ENCODE data around the gene ZBTB34. TPM values are rescaled to one million over a fixed set of nuclear protein-coding genes. Genes with fewer than 3 reads are reported as not detected.

ZBTB34 gene
- total RNA-seq, 5 donors from 2014 or later (not counting 1 experiment from before 2014, with no cell fraction given): 5.4 to 8.7 (median 7.9) TPM

DNA sequence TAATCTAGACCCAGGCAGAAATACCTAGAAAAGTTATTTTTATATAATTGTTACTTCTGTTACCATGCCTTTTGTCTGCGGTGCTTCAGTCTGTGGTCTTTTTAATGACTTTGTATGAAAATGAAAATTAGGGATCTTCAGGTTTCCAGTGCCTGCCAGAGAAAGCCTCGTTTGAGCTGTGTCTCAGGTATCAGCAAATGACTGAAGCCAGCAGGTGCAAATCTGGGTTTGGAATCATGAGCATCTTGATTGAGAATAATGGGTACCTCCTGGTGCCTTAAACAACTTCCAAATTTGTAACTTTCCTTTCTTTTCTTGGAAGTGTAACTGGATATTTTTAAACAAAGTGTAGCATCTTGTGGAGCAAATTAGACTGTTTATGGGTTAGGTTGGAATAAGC is 4.3 kb downstream of the ZBTB34 start:
- peaks cover 31% of the 10 kb centered on the region for H3K36me3 Mint-ChIP-seq
- POLR2A ChIA-PET: no interaction called here

DNA sequence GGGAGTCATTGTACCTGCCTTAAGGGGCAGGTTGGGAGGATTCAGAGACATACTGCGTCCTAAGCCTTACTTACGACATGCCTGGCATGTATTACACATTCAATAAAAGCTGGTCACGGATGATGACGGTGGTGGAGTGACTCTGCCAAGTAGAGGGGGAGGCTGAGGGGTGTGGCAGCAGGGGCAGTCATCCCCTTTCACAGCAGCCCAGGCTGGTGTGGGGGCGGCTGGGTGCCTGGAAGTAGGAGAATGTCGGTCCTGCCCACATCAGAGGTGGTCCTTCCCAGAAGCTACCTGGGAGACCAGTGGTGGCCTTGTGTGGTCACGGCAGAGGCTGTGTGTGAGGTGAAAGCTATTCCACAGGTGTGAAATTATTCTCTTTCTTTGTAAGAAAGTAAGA is 8.9 kb downstream of the ZBTB34 start:
- Mint-ChIP-seq H3K27ac (peak overlapping the region in 1 of 2 donors; percentile 63), H3K27me3 (no peaks in the 10 kb centered on the region), H3K9me3 (no peaks in the 10 kb centered on the region), H3K36me3 (peaks cover 31% of the 10 kb centered on the region), H3K4me1 (peaks cover 32 to 35% (median 32%) of the 10 kb centered on the region in 3 donors), H3K4me3 (no peak overlapping the region)
- Histone ChIP-seq H3K27ac (ENCODE audit: low read length) (no peak overlapping the region), H3K4me3 (ENCODE audit: control insufficient read depth in 1 of 2, extremely low read depth in 1 of 2, low read length in 1 of 2) (no peak overlapping the region), H3K4me1 (ENCODE audit: control insufficient read depth in 1 of 2, extremely low read depth in 1 of 2, insufficient read depth in 2 of 2, low read length in 2 of 2) (peaks cover 2 to 6% of the 10 kb centered on the region in 2 experiments), H3K36me3 (ENCODE audit: control insufficient read depth in 2 of 2, extremely low read depth in 1 of 2, insufficient read depth in 1 of 2, low read length in 1 of 2) (peaks cover 0 to 8% of the 10 kb centered on the region in 2 donors), H3K9me3 (no peaks in the 10 kb centered on the region), H3K27me3 (replicated peaks in 1 of 2; ENCODE audit: control insufficient read depth in 2 of 2, extremely low read depth in 1 of 2, insufficient read depth in 2 of 2, low read length in 1 of 2) (no peaks in the 10 kb centered on the region)
- DNase-seq (no peak), ATAC-seq (replicated peaks in 1 of 4) (no peak)
- WGBS (ENCODE audit: insufficient coverage): 71% methylated on average over 1 of the region's 7 CpGs
- POLR2A ChIA-PET: no interaction called here
- CTCF ChIA-PET: no interaction called here

More for the DNA sequence above, 4.3 kb downstream of the ZBTB34 start:
- Histone ChIP-seq H3K27ac (ENCODE audit: low read length) (no peak overlapping the region), H3K9me3 (no peaks in the 10 kb centered on the region), H3K4me3 (ENCODE audit: control insufficient read depth in 1 of 2, extremely low read depth in 1 of 2, low read length in 1 of 2) (no peak overlapping the region), H3K36me3 (ENCODE audit: control insufficient read depth in 2 of 2, extremely low read depth in 1 of 2, insufficient read depth in 1 of 2, low read length in 1 of 2) (peaks cover 0 to 13% of the 10 kb centered on the region in 2 donors), H3K27me3 (replicated peaks in 1 of 2; ENCODE audit: control insufficient read depth in 2 of 2, extremely low read depth in 1 of 2, insufficient read depth in 2 of 2, low read length in 1 of 2) (no peaks in the 10 kb centered on the region), H3K4me1 (ENCODE audit: control insufficient read depth in 1 of 2, extremely low read depth in 1 of 2, insufficient read depth in 2 of 2, low read length in 2 of 2) (peaks cover 9 to 28% of the 10 kb centered on the region in 2 experiments)
- peaks cover 41 to 53% (median 52%) of the 10 kb centered on the region in 3 donors for H3K4me1 Mint-ChIP-seq
- no peaks in the 10 kb centered on the region for H3K27me3 Mint-ChIP-seq
- WGBS (ENCODE audit: insufficient coverage): no CpG with 5 or more reads among the region's 2 CpGs
- no peak for DNase-seq
- CTCF ChIA-PET: interaction anchor here in 1 of 2 donors (0.6 kb wide), 1 partner anchor 93 kb away, joined by 3 read pairs; no protein-coding TSS in a partner anchor
- no peaks in the 10 kb centered on the region for H3K9me3 Mint-ChIP-seq
- H3K4me3 Mint-ChIP-seq: no peak overlapping the region
- no peak for ATAC-seq (replicated peaks in 1 of 4)
- no peak overlapping the region for H3K27ac Mint-ChIP-seq

DNA sequence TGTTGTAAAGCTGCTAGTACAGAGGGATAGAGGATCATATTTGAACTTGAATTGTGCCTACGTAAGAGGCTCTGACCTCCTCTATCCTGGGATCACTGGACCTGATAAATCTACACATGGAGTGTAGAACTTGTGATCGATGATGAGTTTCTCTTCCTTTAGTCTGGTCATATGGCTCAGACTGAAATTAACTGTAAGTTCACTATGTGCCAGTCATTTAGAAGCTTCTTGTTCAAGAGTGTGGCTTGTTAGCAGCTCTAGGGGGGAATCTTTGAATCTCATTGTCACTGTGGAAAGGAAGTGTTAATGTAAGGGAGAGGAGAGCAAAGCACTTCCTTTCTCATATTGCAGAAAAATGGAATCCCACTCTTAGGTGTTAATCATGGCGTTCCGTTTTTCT is 12.1 kb downstream of the ZBTB34 start:
- WGBS (ENCODE audit: insufficient coverage): no CpG with 5 or more reads among the region's 4 CpGs
- H3K9me3 Mint-ChIP-seq: no peaks in the 10 kb centered on the region
- peaks cover 10% of the 10 kb centered on the region for H3K36me3 Mint-ChIP-seq
- Histone ChIP-seq H3K27ac (ENCODE audit: low read length) (no peak overlapping the region), H3K27me3 (replicated peaks in 1 of 2; ENCODE audit: control insufficient read depth in 2 of 2, extremely low read depth in 1 of 2, insufficient read depth in 2 of 2, low read length in 1 of 2) (no peaks in the 10 kb centered on the region), H3K36me3 (ENCODE audit: control insufficient read depth in 2 of 2, extremely low read depth in 1 of 2, insufficient read depth in 1 of 2, low read length in 1 of 2) (peaks cover 0 to 8% of the 10 kb centered on the region in 2 donors), H3K4me3 (ENCODE audit: control insufficient read depth in 1 of 2, extremely low read depth in 1 of 2, low read length in 1 of 2) (no peak overlapping the region), H3K4me1 (ENCODE audit: control insufficient read depth in 1 of 2, extremely low read depth in 1 of 2, insufficient read depth in 2 of 2, low read length in 2 of 2) (peaks cover 2 to 8% of the 10 kb centered on the region in 2 experiments), H3K9me3 (no peaks in the 10 kb centered on the region)
- ATAC-seq (replicated peaks in 1 of 4) (no peak), DNase-seq (no peak)
- no peaks in the 10 kb centered on the region for H3K27me3 Mint-ChIP-seq
- peak overlapping the region in 1 of 2 donors; percentile 40 for H3K27ac Mint-ChIP-seq
- ChIA-PET POLR2A (no interaction called here), CTCF (interaction anchor here in 1 of 2 donors (1.2 kb wide), 1 partner anchor 14 kb away, joined by 3 read pairs; no protein-coding TSS in a partner anchor)
- H3K4me3 Mint-ChIP-seq: no peak overlapping the region
- H3K4me1 Mint-ChIP-seq: peaks cover 42 to 48% (median 47%) of the 10 kb centered on the region in 3 donors

DNA sequence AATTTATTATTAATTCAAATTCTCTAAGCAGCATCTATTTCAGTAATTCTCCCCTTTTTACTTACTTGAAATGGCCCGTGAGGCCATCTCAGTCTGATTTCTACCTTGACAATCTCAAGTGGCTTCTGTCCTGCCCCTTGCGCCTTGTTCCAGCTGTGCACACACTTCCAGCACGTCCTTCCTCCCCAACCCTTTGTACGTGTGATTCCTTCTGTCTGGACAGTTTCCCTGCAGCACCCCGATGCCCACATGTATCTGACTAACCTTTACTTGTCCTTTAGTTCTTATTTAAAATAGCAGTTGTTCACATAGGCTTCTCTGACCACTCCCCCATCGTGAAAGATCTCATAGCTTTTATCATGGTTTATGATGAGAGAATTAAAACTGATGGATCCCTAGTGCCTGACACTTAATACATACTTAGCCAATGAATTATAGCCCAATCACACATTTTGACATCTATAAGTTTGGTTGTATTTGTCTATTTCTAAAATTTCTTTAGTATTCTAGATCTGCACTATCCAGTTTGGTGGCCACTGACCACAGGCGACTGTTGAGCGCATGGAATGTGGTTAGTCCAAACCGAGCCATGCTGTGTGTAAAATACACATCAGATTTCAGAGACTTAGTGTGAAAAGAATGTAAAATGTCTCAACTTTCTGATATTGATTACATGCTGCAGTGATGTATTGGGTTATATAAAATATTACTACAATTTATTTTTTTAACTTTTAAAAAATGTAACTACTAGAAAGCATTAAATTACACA is 14.3 kb downstream of the ZBTB34 start:
- CTCF ChIA-PET: no interaction called here
- Mint-ChIP-seq H3K4me1 (peaks cover 40 to 41% (median 40%) of the 10 kb centered on the region in 3 donors), H3K27me3 (no peaks in the 10 kb centered on the region), H3K9me3 (no peaks in the 10 kb centered on the region), H3K36me3 (peaks cover 10% of the 10 kb centered on the region), H3K27ac (no peak overlapping the region), H3K4me3 (no peak overlapping the region)
- POLR2A ChIA-PET: no interaction called here
- no peaks in the 10 kb centered on the region for H3K9me3 ChIP-seq
- H3K27ac ChIP-seq (ENCODE audit: low read length): no peak overlapping the region
- ATAC-seq (replicated peaks in 1 of 4) (no peak), DNase-seq (no peak)
- H3K4me3 ChIP-seq (ENCODE audit: control insufficient read depth in 1 of 2, extremely low read depth in 1 of 2, low read length in 1 of 2): no peak overlapping the region
- WGBS (ENCODE audit: insufficient coverage): 97% methylated on average over 4 of the region's 9 CpGs
- no peaks in the 10 kb centered on the region for H3K27me3 ChIP-seq (replicated peaks in 1 of 2; ENCODE audit: control insufficient read depth in 2 of 2, extremely low read depth in 1 of 2, insufficient read depth in 2 of 2, low read length in 1 of 2)
- H3K36me3 ChIP-seq (ENCODE audit: control insufficient read depth in 2 of 2, extremely low read depth in 1 of 2, insufficient read depth in 1 of 2, low read length in 1 of 2): peaks cover 4% of the 10 kb centered on the region in 2 donors
- H3K4me1 ChIP-seq (ENCODE audit: control insufficient read depth in 1 of 2, extremely low read depth in 1 of 2, insufficient read depth in 2 of 2, low read length in 2 of 2): peaks cover 0 to 14% of the 10 kb centered on the region in 2 experiments

DNA sequence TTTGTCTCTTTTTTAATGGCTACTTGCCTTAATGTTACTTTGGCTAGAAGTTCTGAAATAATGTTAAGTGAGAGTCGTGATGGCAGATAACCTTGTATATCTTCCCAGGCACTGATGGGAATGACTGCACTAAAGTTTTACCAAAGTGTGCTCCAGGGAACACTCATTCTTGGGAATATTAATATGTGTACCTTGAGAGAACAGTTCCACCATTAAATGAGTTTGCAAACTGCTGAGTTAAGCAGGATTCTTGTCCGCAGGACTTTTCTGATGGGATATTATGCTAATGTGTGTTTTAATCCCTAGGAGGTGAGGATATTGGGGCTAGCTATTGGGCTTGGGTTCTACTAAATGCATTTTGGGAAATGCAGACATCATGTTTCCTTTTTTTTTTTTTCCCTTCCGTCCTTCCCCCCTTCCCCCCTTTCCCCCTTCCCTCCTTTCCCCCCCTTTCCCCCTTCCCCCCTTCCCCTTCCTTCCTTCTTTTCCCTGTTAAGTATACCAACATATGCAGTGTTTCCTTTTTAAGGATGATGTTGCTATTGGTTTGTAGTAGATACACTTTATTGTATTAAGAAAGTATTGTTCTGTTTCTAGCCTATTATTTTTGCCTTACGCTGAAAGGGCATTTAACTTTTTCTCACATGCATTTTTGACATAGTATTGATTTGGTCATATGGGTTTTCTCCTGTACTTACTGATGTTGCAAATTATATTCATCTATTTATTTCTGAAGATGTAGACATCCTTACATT is 15.5 kb downstream of the ZBTB34 start:
- no peak overlapping the region for H3K4me3 Mint-ChIP-seq
- Histone ChIP-seq H3K27ac (ENCODE audit: low read length) (no peak overlapping the region), H3K36me3 (ENCODE audit: control insufficient read depth in 2 of 2, extremely low read depth in 1 of 2, insufficient read depth in 1 of 2, low read length in 1 of 2) (peaks cover 9 to 16% of the 10 kb centered on the region in 2 donors), H3K4me1 (ENCODE audit: control insufficient read depth in 1 of 2, extremely low read depth in 1 of 2, insufficient read depth in 2 of 2, low read length in 2 of 2) (peaks cover 0 to 14% of the 10 kb centered on the region in 2 experiments), H3K9me3 (no peaks in the 10 kb centered on the region), H3K27me3 (replicated peaks in 1 of 2; ENCODE audit: control insufficient read depth in 2 of 2, extremely low read depth in 1 of 2, insufficient read depth in 2 of 2, low read length in 1 of 2) (no peaks in the 10 kb centered on the region), H3K4me3 (ENCODE audit: control insufficient read depth in 1 of 2, extremely low read depth in 1 of 2, low read length in 1 of 2) (no peak overlapping the region)
- H3K9me3 Mint-ChIP-seq: no peaks in the 10 kb centered on the region
- ChIA-PET POLR2A (no interaction called here), CTCF (no interaction called here)
- no peak overlapping the region for H3K27ac Mint-ChIP-seq
- DNase-seq (no peak), ATAC-seq (replicated peaks in 1 of 4) (no peak)
- no peaks in the 10 kb centered on the region for H3K27me3 Mint-ChIP-seq
- 100% methylated on average over 1 of the region's 4 CpGs for WGBS (ENCODE audit: insufficient coverage)
- peaks cover 22% of the 10 kb centered on the region for H3K36me3 Mint-ChIP-seq
- H3K4me1 Mint-ChIP-seq: peaks cover 36 to 41% (median 38%) of the 10 kb centered on the region in 3 donors

DNA sequence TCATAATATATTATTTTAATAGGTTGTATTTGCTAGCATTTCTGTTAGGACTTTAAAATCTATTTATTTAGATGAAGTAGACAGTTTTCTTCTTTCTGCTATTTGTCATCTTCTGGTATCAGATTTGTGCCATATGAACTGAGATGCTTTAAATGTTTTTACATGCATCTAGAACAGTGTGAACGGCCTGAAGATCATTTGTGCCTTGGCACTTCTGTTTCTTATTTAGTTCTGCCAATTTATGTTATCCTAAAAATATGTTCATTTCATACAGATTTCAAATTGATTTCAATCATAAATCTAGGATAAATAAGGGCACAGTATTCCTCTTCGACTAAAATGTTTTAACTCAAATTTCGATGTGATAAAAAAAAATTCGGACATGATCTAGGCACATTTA is 16.1 kb downstream of the ZBTB34 start:
- Histone ChIP-seq H3K4me1 (ENCODE audit: control insufficient read depth in 1 of 2, extremely low read depth in 1 of 2, insufficient read depth in 2 of 2, low read length in 2 of 2) (peaks cover 0 to 14% of the 10 kb centered on the region in 2 experiments), H3K27ac (ENCODE audit: low read length) (no peak overlapping the region), H3K36me3 (ENCODE audit: control insufficient read depth in 2 of 2, extremely low read depth in 1 of 2, insufficient read depth in 1 of 2, low read length in 1 of 2) (peaks cover 9 to 19% of the 10 kb centered on the region in 2 donors), H3K9me3 (no peaks in the 10 kb centered on the region), H3K27me3 (replicated peaks in 1 of 2; ENCODE audit: control insufficient read depth in 2 of 2, extremely low read depth in 1 of 2, insufficient read depth in 2 of 2, low read length in 1 of 2) (no peaks in the 10 kb centered on the region), H3K4me3 (ENCODE audit: control insufficient read depth in 1 of 2, extremely low read depth in 1 of 2, low read length in 1 of 2) (no peak overlapping the region)
- Mint-ChIP-seq H3K4me1 (peaks cover 36 to 41% (median 38%) of the 10 kb centered on the region in 3 donors), H3K9me3 (no peaks in the 10 kb centered on the region), H3K27me3 (no peaks in the 10 kb centered on the region), H3K36me3 (peaks cover 24% of the 10 kb centered on the region), H3K27ac (no peak overlapping the region), H3K4me3 (no peak overlapping the region)
- ATAC-seq (replicated peaks in 1 of 4): no peak
- ChIA-PET POLR2A (no interaction called here), CTCF (no interaction called here)
- WGBS (ENCODE audit: insufficient coverage): 95% methylated on average over 3 of the region's 4 CpGs
- no peak for DNase-seq

Data from T-cell (primary cell).